ENCODE results near the gene ALG11. TPM values are rescaled to one million over a fixed set of nuclear protein-coding genes. Genes with fewer than 3 reads are reported as not detected.

Gene ALG11
- polyA plus RNA-seq, 1 donor from 2014 or later = 29.2 TPM

DNA sequence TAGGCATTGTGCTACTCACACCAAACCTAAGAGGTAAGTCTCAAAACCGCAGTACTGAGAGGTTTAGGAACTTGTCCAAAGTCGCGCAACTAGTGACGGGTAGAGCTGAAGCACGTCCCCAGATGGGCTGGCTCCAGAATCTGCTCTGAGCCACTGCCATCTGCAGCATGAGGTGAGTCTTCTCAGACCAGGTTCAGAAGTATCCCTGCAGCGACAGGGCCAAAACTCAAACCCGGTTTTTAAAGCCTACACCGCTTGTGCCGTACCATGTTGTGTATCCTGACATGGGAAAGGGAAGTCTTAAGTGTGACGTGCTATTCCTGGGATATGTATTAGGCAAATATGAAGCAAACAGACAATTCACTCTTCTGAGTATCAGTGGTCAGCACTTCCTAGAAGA, 46.0 kb upstream of the ALG11 start (continued):
- TF ChIP-seq, protein P1, sequence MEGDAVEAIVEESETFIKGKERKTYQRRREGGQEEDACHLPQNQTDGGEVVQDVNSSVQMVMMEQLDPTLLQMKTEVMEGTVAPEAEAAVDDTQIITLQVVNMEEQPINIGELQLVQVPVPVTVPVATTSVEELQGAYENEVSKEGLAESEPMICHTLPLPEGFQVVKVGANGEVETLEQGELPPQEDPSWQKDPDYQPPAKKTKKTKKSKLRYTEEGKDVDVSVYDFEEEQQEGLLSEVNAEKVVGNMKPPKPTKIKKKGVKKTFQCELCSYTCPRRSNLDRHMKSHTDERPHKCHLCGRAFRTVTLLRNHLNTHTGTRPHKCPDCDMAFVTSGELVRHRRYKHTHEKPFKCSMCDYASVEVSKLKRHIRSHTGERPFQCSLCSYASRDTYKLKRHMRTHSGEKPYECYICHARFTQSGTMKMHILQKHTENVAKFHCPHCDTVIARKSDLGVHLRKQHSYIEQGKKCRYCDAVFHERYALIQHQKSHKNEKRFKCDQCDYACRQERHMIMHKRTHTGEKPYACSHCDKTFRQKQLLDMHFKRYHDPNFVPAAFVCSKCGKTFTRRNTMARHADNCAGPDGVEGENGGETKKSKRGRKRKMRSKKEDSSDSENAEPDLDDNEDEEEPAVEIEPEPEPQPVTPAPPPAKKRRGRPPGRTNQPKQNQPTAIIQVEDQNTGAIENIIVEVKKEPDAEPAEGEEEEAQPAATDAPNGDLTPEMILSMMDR (IDR thresholded peaks at IDR 0.05; ENCODE audit: poor library complexity, severe bottlenecking) = no peak
- no peak for TF ChIP-seq EZH2 (IDR thresholded peaks at IDR 0.05; ENCODE audit: borderline replicate concordance, insufficient read depth, low read length, poor library complexity, severe bottlenecking)

DNA sequence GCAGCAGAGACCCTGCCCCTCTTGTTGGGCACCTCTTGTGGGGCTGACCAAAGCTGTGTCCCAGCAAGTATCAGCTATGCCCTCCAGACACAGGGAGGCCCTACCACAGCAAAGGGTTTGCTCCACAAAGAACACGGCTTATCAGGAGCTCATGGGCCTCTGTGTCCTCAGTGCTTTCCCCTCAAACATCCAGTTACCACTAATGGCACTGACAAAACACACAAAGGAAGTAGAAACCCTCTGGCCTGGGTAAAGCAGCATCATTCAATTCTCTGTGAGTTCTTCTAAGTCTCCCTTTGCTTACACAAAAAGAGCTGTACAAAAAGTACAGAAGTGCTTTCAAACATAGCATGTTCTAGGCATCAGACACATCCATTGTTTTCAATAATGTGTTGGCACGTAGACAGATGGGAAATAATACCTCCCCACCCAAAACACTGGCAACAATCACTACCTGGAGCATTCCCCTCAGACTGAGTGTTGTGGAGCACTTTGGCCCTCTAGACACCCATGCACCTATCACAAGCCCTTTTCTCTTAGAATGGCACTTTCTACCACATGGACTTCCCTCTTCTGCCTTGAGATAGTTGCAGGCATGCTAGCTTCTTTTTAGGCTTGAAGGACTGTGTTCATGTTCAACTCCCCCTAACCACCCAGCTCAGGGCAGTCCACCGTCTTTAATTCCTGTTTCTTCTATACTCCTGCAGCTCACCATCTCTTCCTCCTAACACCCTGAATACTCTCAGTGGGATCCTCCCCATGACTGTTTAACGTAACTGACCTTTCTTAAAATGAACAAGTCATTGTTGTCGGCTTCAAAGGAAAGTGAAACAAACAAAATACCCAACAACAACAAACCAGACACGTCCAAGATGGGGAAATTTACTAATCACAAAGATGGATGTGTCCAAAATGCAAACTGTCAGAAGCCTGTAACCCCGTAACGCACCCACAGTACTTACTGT, 44.4 kb upstream of the ALG11 start:
- Histone ChIP-seq H3K9me3 (ENCODE audit: low read length) (no peaks in the 10 kb centered on the region), H3K9me2 (ENCODE audit: insufficient read depth, low read length) (no peaks in the 10 kb centered on the region), H3F3A (ENCODE audit: insufficient read depth, low read length, poor library complexity, severe bottlenecking) (no peaks in the 10 kb centered on the region), H3K9ac (ENCODE audit: low read length) (no peak overlapping the region), H3K4me2 (ENCODE audit: low read length) (no peak overlapping the region), H3K79me2 (replicated peaks; ENCODE audit: insufficient read depth, low read length) (no peaks in the 10 kb centered on the region), H3K4me3 (ENCODE audit: low read length) (no peak overlapping the region), H3K36me3 (ENCODE audit: insufficient read depth, low read length) (no peaks in the 10 kb centered on the region), H4K20me1 (ENCODE audit: insufficient read depth) (no peaks in the 10 kb centered on the region), H3K27me3 (ENCODE audit: insufficient read depth, low read depth, low read length) (no peaks in the 10 kb centered on the region), H3K27ac (ENCODE audit: low read length) (no peak overlapping the region), H2AFZ (ENCODE audit: low read depth, low read length) (no peak overlapping the region)
- TF ChIP-seq RAD21 (conservative IDR thresholded peaks at IDR 0.05) (no peak), SMC3 (conservative IDR thresholded peaks at IDR 0.05; ENCODE audit: poor library complexity) (no peak), EP300 (conservative IDR thresholded peaks at IDR 0.05; ENCODE audit: poor library complexity, severe bottlenecking) (no peak), POLR2AphosphoS5 (IDR thresholded peaks at IDR 0.05) (no peak), TAF1 (IDR thresholded peaks at IDR 0.05; ENCODE audit: low read depth) (no peak), EZH2 (IDR thresholded peaks at IDR 0.05; ENCODE audit: borderline replicate concordance, insufficient read depth, low read length, poor library complexity, severe bottlenecking) (no peak), MXI1 (conservative IDR thresholded peaks at IDR 0.05; ENCODE audit: poor library complexity, severe bottlenecking) (no peak)
- TF ChIP-seq, protein P1 (IDR thresholded peaks at IDR 0.05; ENCODE audit: poor library complexity, severe bottlenecking) = no peak
- TF ChIP-seq, protein P2, sequence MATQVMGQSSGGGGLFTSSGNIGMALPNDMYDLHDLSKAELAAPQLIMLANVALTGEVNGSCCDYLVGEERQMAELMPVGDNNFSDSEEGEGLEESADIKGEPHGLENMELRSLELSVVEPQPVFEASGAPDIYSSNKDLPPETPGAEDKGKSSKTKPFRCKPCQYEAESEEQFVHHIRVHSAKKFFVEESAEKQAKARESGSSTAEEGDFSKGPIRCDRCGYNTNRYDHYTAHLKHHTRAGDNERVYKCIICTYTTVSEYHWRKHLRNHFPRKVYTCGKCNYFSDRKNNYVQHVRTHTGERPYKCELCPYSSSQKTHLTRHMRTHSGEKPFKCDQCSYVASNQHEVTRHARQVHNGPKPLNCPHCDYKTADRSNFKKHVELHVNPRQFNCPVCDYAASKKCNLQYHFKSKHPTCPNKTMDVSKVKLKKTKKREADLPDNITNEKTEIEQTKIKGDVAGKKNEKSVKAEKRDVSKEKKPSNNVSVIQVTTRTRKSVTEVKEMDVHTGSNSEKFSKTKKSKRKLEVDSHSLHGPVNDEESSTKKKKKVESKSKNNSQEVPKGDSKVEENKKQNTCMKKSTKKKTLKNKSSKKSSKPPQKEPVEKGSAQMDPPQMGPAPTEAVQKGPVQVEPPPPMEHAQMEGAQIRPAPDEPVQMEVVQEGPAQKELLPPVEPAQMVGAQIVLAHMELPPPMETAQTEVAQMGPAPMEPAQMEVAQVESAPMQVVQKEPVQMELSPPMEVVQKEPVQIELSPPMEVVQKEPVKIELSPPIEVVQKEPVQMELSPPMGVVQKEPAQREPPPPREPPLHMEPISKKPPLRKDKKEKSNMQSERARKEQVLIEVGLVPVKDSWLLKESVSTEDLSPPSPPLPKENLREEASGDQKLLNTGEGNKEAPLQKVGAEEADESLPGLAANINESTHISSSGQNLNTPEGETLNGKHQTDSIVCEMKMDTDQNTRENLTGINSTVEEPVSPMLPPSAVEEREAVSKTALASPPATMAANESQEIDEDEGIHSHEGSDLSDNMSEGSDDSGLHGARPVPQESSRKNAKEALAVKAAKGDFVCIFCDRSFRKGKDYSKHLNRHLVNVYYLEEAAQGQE (IDR thresholded peaks at IDR 0.05; ENCODE audit: borderline replicate concordance) = no peak
